ENCODE results near the gene TUBGCP2.

Gene TUBGCP2

DNA sequence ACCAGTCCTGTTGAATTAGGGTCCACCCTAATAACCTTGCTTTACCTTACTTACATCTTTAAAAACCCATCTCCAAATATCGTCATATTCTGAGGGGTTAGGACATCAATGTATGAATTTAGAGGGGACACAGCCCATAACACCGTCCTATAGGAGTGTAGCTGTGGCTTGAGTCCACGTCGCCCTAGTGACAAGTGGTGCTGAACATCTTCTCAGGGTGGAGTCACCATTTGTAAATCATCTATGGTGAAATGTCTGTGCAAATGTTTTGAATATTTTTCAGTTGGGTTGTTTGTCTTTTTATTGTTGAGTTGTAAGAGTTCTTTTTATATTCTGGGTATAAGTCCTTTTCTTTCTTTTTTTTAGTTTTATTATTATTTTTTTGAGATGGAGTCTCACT lies 33.3 kb upstream of the TUBGCP2 start:
- no peak for DNase-seq (ENCODE audit: low read depth)

DNA sequence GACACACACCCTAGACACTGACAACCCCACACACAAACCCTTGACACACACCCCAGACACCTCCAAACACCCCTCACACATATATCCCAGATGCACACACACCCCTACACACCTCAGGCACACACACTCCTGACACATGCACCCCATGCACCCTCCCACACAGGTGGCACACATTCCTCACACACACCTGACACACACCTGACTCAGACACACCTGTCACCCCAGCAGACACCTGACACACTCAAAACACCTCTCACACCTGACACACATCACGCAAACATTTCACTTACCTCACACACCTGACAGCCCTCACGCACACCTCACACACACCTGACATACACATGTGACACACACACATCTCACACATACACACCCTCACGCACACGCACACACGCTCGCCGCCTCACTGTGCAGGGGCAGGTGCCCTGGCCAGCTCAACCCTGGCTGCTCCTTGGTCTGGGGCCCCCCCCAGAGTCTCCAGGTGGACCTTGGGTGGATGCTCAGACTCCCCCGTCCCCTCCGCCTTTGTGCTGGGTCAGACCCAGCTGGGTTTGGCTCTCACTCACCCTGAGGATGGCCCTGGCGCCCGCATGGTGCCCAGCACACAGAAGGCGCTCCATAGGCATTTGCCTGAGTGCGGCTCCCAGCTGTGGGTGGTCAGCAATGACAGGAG lies 31.2 kb upstream of the TUBGCP2 start:
- no peak for DNase-seq (ENCODE audit: low read depth)

DNA sequence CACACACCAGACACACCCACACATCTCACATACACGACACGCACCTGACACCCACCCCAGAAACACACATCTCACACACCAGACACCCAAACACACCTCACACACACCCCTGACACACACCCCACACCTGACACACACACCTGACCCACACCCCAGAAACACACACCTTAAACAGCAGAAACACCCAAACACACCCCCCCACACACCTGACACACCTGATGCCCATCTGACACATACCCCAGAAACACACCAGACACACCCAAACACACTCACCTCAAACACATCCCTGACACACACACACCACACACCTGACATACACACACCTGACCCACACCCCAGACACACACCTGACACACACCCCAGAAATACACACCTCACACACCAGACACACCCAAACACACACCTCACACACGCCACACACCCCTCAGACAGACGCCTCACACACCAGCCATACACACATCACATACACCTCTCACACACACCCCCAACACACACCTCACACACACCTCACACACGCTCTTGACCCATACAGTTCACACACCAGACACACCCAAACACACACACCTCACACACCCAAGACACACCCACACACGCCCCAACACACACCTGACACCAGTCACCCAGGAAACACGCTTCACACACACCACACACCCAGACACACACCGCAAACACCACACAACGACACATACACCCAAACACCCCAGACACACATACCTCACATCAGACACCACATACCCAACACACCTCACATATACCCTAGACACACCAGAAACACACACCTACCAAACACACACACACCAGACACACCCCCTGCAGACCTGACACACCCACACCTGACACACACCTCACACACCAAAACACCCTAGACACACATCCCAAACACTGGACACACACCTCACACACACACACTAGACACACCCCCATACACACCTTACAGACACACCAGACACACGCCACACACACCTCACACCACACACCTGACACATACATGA lies 29.7 kb upstream of the TUBGCP2 start:
- DNase-seq (ENCODE audit: low read depth), result no peak

DNA sequence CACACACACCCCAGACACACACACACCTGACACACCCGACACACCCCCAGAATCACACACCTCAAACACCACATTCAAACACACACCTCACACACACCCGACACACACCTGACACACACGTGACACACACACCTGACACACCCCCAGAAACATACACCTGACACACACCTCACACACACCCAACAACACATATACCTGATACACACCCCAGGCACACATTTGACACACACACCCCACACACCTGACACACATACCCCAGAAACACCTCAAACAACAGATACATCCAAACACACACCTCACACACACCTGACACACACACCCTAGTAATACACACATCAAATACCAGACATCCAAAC lies 28.7 kb upstream of the TUBGCP2 start:
- DNase-seq (ENCODE audit: low read depth), result no peak

DNA sequence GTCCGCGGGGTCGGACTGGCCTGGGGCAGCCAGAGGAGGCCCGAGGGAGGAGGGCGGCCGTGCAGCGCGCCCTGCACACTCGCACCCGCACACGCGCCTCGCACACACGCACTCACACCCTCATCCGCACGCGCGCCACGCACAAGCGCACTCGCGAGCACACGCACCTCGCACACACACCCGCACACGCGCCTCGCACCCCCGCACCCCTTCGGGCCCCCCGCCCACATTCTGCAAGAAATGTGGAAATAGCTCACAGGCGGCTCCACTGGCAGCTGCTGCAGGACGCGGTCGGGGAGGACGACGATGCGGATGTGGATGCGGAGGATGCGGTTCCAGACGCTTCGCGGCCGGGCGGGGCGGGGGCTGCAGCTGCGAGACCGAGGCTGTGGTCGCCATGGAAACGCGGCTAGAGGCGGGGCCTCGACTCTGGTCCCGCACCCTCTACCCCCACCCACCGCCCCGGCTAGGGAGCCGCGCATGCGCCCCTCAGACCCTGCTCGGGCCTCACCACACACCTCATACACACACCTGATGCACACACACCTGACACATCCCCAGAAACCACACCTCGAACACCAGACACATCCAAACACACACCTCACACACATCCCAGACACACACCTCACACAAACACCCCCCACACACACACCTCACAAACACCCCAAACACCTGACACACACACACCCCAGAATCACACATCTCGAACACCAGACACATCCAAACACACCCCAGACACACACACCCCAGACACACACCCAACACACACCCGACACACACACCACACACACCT lies 28.1 kb upstream of the TUBGCP2 start, which contains the start of gene CALY:
Gene CALY, minus strand, starts transcription at position 320 of the 793 bp plus-strand sequence. CDS start 7,907 bp downstream, outside the sequence.
- no peak for DNase-seq (ENCODE audit: low read depth)

DNA sequence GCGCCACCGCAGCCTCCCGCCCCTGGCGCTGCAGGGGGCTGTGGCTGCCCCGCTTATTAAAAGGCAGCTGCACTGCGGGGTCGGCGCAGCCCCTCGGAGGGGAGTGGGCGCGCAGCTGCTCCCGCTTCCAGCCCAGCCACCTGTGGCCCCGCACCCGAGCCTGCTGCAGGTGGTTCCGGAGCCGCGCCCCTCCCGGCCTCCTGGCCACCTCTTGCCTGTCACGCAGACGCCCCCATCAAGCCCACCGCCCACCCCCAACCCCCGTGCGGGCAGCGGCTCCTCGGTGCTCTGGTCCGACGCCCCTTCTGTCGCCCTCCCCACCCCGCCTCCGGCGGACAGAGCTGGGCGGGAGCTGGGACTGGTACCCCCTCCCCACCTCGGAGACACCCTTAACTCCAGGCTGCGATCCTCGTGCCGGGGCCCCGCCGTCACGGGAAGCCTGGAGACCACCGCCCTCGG lies 27.5 kb upstream of the TUBGCP2 start:
- DNase-seq (ENCODE audit: low read depth), result no peak

DNA sequence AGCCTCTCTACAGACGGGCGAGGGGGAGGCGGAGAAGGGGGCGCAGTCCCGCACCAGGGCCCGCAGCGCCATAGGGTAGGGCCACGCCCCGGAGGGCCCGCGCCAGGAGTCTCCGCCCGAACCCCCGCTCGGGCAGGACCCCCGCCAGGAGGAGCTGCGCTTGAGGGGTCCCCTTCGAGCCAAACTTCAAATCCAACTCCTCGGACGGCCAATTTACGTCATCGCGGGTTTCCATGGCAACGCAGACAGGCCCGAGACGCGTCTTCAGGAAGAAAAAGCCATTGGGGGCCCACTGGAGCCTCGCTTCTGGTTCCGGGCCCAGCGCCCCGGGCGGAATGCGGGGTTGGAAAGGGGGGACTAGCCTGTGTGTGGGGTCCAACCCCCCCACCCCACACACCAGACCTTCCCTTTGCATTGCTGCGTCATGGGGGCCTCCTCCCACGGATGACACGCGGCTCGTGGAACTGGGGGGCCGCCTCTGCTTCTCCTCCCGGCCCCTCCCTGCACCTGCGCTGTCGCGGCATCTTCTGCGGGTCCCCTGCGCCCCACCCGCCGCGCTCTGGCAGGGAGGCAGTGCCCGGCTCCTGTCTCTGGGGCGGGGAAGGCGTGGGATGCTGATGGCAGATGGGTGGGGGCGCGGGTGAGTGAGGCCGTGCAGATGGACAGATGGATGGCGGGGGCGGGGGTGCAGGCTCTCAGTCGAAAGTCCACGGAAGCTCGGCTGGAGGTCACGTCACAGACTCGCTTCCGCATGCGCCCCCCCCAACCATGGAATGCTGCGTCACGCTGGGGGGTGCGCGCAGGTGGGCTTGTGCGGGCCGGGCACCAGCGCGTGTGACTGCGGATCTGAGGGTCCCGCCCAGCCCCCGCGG lies 26.8 kb upstream of the TUBGCP2 start:
- DNase-seq (ENCODE audit: low read depth), result peak; percentile 56

DNA sequence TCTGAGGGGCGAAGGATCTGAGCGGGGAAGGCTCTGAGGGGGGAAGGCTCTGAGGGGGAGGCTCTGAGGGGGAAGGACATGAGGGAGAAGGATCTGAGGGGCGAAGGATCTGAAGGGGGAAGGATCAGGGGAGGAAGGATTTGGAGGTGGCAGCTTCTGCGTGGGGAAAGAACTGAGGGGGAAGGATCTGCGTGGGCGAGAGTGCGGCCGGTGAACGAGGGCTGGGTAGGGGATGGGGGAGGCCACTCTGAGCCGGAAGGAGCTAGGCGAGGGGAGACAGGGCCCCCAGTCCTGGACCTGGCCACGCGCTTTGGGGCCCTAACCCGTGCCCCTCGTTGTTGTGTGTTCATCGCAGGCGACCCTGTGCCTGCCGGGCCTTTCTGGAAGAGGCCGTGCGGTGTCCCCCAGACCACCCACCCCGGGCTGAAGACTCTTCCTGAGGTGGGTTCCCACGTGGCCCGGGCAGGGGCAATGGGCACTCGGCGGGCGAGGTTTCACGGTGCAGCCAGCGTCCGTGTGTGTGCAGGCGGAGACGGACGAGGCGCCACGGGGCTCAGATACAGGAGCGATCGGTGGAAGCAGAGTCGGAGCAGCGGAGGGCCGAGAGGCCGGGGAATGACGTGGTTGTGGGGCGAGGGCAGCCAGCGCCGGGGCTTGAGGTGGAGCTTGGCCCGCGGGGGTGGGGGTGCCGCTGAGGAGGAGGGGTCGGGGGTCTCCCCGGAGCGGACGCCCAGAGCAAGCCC lies 26.0 kb upstream of the TUBGCP2 start:
- DNase-seq (ENCODE audit: low read depth), result no peak

DNA sequence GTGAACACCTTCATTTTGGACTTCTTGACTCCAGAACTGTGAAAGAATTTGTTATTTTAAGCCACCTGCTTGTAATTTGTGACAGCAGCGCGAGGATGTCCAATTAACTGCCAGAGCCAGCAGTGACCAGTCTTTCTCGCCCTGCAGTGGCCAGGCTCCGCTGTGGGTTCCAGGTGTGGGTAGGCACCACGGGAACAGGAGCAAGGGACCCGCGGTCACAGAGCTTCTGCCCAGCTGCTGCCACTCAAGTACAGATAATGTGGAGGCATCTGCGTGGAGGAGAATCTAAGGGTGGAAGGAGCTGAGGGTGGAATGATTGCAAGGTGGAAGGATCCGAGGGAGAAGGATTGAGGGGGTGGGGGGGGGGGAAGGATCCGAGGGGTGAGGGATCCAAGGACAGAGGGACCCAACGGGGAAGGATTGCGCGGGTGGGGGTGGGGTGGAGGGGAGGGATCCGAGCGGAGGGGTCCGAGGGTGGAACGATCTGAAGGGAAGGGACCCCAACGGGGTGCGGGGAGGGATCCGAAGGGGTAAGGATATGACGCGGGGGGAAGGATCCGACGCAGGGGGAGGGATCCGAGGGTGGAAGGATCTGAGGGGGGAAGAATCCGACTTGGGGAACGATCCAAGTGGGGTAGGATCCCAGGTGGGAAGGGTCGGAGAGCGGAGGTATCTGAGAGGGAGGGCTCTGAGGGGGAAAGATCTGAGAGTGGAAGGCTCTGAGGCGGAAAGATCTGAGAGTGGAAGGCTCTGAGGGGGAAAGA lies 24.4 kb upstream of the TUBGCP2 start:
- no peak for DNase-seq (ENCODE audit: low read depth)

DNA sequence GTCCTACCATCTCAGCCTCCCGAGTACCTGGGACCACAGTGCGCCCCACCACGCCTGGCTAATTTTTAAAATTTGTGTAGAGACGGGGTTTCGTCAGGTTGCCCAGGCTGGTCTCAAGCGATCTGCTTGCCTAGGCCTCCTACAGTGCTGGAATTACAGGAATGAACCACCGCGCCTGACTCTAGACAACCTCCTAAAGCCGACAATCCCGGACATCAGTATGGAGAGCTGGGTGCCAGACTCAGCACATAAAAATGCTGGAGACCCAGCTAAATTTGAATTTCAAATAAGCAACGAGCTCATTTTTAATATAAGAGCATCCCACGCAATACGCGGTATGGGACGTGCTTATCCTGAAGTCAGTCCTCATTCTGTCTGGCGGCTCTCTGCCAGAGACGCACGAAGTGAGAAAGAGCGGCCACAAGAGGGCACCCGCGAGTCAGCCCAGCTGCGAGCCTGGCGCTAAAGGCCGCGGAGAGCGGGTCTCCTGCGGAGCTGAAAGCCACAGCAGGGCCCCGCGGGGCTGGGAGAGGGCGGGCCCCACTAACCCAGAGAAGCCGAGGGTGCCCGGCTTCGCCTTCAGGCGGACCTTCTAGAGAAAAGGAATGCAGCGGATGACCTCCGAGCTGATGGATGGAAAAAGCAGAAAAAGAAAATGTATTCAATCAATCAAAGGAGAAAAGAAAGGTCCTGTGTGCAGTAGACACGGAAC lies 21.0 kb upstream of the TUBGCP2 start:
- peak; percentile 73 for DNase-seq (ENCODE audit: low read depth)

DNA sequence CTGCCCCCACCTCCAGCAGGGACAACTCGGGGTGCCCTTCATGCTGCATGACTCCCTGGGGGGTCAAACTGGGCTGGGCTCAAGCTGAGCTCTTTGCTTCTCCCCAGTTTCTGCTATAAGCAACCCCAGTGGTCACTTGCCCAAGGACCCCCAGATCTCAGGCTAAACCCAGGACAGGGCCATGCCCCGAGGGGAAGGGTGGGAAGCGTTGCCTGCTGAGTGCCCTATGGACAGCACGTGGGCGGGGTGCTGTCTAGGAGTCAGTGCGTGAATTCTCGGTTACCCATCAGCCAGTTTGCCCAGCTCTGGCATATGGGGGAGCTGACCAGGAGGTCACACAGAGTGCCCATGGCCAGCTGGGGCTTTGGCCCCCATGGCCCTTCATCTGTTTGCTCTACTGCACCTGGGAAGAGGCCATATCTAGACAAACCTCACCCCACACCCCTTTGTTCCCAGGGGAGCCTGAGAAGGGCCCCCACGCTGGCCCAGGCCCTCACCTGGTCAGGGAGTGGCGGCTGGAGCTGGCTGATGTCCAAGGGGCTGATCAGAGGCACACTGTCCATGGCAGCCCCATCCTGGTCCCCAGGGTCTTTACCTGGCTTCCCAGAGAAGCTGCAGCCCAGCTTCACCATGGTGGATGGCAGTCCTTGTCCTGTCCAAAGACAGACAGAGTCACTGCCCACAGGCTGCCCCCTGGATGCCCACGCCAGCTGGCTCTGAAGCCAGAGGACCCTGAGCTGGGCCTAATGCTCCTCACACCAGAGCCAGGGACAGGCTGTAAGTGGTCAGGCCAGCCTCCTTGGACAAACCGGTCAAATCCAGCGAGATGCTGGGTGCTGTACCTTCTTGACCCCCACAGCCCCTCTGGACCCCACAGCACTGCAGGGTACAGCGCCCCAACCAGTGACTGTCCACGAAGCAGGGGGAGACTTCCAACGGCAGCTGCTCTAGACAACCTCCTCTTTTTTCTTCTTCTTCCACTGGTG lies 20.0 kb upstream of the TUBGCP2 start:
- DNase-seq (ENCODE audit: low read depth), result no peak

DNA sequence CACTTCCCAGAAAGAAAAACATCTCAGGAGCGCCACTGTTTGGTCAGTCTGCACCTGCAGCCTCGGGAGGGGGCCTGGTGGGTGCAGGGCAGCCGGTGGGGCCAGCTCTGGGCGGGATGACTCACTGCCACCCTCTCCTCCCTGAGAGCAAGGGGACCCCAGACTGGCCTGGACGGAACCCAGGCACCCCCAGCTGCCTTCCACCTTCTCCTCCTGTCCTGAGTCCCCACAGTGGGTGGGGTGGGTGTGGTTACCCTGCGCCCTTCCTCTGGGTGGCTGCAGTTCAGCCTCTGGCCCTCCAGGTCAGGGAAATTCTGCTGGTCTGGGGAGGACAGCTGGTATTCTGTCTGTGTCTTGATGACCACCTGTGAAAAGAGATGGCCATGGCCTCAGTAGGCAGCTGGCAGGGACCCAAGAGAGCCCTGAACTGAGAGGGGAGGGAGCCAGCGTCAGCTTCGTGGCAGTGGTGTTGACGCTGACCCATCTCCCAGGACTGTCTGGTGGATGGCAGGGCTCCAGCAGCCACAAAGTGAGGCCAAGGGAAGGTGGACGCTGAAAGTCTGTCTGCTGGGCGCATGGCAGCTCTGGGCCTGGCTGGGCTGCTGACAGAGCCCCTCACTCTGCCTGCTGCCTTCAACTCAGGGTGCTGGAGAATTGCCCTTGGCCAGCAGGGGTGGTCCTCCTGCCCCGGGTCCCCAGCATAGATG lies 19.1 kb upstream of the TUBGCP2 start:
- no peak for DNase-seq (ENCODE audit: low read depth)

DNA sequence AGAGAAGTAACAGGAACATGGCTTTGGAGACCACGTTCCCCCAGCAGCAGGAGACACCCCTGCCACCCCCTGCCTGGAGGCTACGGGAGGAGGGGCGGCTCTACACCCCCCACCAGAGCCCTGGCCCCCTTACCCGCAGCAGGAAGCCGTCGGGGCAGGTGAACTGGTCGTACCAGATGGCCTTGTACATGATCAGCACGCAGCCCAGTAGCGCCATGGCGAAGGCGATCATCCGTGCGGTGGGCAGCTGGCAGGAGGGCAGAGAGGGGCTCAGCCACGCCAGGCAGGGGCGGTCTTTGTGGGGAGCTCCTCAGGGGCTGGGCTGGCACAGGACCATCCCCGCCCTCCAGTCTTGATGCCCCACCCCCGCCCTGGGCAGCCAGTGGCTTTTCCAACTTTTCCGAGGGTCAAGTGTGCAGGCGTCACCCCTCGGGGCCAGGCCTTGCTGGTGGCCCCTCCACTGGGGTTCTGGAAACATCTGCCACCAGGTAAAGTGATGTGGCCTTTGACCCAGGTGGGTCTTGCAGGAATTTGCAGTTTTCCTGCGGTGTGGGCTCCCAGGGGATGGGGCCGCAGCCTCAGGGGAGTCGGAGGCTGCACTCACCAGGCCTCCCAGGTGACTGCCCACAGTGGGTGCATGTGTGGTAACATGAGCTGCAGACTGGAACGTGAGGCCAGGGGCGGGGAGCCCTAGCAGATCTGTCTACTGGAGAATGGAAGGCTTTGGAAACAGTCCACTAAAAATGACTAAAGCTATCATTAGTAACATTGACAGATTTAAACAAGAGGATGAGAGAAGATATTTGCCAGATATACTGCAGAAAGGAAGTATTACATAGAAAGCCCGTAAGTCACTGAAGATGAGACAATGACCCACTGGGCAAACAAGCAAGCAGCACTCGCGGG lies 18.3 kb upstream of the TUBGCP2 start:
- DNase-seq (ENCODE audit: low read depth), result no peak

DNA sequence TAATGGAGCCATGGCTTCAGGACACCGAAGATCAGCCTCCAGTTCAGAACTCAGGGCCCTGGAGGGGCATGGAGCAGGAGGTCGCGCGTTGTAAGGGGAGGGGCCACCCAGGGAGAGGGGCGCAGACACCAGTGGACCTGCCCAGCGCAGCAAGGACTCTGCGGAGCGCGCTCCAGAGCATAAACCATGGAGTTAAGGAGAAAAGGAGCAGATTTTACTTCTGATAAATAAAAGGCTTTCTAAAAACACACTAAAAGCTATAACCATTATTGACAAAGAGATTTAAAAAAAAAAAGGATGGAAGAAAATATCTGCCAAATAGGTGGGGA lies 17.5 kb upstream of the TUBGCP2 start:
- no peak for DNase-seq (ENCODE audit: low read depth)

DNA sequence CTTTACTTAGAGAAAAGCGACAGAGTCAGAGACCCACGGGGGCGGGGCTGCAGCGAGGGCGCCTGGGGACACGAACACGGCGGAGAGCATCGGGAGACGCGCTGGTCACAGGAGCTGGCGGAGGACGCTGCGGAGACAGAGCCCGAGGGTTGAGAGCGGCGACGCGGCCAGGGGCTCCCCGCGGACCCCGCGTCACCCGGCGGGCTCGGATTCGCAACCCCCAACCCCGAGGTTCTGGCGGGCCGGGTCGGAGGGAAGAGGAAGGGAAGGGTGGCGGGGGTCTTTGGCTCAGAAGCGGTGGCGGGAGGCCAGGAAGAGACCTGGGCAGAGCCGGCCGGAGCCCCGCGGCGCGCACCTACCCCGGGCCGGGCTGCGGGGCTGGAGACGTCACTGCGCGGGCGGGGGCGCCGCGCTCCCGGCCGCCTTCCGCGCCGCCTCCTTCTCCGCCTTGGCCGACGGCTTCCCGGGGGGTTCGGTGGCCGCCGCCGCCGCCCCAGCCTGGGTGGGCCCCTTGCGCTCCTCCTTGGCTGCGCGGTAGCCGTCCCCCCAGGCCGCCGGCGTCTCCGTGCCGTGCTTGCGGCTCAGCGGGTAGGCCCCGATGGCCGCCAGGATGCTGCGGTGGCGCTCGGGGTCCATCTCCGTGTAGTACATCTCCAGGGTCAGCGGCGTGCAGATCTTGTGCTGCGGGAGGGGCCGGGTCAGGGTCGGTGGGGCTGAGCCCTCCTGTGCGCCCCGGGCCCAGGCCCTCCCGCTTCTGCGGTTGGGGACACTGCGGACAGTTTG lies 17.0 kb upstream of the TUBGCP2 start:
- no peak for DNase-seq (ENCODE audit: low read depth)

DNA sequence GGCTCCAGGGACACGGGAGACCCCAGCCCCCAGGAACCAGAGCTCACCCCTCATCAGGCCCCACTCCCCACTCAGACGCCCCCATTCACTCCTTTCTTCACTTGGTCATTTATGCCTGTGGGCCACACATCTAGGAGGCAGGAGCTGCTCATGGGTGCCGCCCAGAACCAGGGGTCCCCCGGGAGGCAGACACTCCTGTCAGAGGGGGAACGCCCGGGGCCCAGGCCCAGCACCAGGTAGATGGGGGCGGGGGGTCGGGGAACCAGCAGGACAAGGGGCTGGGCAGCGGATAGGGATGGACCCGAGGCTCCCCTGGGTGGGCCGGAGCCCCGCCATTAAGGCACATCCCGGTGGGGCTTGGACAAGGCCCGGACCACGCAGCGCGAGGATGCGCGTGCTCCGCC lies 16.2 kb upstream of the TUBGCP2 start:
- DNase-seq (ENCODE audit: low read depth), result no peak
